OCI-LY3 (cell line): Measurements from ENCODE around the gene PRKCE.

Experiments
- EZH2phosphoT487 ChIP-seq: fragments of 200-600 bp; shearing (Covaris generic); IDR thresholded peaks from 2 replicates; pipeline ENCODE4 v1.6.1; 2018; ENCODE audit warnings: antibody characterized with exemption, mixed run types, low read depth
- TF ChIP-seq, protein P1 (sequence below): fragments of 200-600, 300-600 bp; sonication (generic); IDR thresholded peaks from 2 replicates; pipeline ENCODE4 v1.5.1; 2014; ENCODE audit warnings: antibody characterized with exemption, low read length, low read depth

DNA sequence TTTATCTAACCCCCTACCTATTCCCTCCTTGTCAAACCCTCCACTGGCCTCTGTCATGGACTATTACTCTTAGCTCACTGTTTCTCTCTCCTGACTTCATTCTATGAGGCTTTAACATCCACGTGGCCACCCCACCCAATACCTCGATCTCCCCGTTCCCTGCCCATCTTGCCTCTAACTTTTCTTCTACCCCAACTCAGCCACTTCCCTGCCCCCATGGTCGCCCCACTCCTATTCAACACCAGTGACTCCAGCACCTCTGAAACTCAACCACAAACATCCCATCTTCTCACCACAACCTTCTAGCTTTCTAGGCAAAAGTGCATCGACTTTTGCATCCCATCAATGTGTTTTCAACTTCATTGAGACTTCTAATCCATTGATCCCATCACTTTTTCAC is 551.5 kb downstream of the PRKCE start:
- TF ChIP-seq, protein P1, sequence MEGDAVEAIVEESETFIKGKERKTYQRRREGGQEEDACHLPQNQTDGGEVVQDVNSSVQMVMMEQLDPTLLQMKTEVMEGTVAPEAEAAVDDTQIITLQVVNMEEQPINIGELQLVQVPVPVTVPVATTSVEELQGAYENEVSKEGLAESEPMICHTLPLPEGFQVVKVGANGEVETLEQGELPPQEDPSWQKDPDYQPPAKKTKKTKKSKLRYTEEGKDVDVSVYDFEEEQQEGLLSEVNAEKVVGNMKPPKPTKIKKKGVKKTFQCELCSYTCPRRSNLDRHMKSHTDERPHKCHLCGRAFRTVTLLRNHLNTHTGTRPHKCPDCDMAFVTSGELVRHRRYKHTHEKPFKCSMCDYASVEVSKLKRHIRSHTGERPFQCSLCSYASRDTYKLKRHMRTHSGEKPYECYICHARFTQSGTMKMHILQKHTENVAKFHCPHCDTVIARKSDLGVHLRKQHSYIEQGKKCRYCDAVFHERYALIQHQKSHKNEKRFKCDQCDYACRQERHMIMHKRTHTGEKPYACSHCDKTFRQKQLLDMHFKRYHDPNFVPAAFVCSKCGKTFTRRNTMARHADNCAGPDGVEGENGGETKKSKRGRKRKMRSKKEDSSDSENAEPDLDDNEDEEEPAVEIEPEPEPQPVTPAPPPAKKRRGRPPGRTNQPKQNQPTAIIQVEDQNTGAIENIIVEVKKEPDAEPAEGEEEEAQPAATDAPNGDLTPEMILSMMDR, result no peak
- TF ChIP-seq EZH2phosphoT487, result no peak
